Measurements from ENCODE around the gene ANKRD55. TPM values are rescaled to one million over a fixed set of nuclear protein-coding genes. Genes with fewer than 3 reads are reported as not detected.
"Not testable (repeated sequence)": the region's sequence is repeated elsewhere in the genome, so short reads cannot be mapped to it uniquely, and the experiment has no call there.

The ANKRD55 gene
- total RNA-seq, 2 experiments from 2014 or later: 9.7 to 10.2 TPM

GRCh38 chr5:56155992-56156584 lies 77.0 kb downstream of the ANKRD55 start:
- ChIA-PET POLR2A (interaction anchor here (1.1 to 1.3 kb wide), 2 partner anchors 97 to 144 kb away, joined by 3 to 5 read pairs; no protein-coding TSS in a partner anchor), CTCF (no interaction called here)
- Mint-ChIP-seq H3K9me3 (no peaks in the 10 kb centered on the region), H3K27me3 (no peaks in the 10 kb centered on the region), H3K4me3 (peak overlapping the region; percentile 78), H3K27ac (peak overlapping the region; percentile 100), H3K4me1 (ENCODE audit: low read depth) (peaks cover 86% of the 10 kb centered on the region), H3K36me3 (ENCODE audit: low read depth) (peaks cover 51% of the 10 kb centered on the region)
- intact Hi-C loops (cut with DNase I, micrococcal nuclease): loop anchor here in 1 of 2 experiments (5.0 kb wide), 2 partner anchors 36 to 99 kb away; no protein-coding TSS in a partner anchor
- H3K4me3 ChIP-seq (ENCODE audit: low read length): no peak overlapping the region
- TF ChIP-seq CTCF (IDR thresholded peaks at IDR 0.05): no peak
- H3K9me3 ChIP-seq (ENCODE audit: control insufficient read depth in 1 of 2, insufficient read depth in 1 of 2, low read length in 2 of 2): no peaks in the 10 kb centered on the region
- peak in 2 of 14 experiments; percentile 59 to 65 for DNase-seq
- ATAC-seq (ENCODE audit: poor library complexity): no peak
- H3K4me1 ChIP-seq (ENCODE audit: insufficient read depth, low read length): peaks cover 71% of the 10 kb centered on the region
- H3K27me3 ChIP-seq (ENCODE audit: control insufficient read depth in 1 of 2, insufficient read depth in 2 of 2, low read length in 2 of 2): no peaks in the 10 kb centered on the region
- peak overlapping the region; percentile 65 to 71 for H3K27ac ChIP-seq (ENCODE audit: low read depth in 1 of 2, low read length in 2 of 2)
- H3K36me3 ChIP-seq (ENCODE audit: insufficient read depth, low read length): no peaks in the 10 kb centered on the region

GRCh38 chr5:56154732-56155484 lies 78.2 kb downstream of the ANKRD55 start:
- intact Hi-C loops (cut with DNase I, micrococcal nuclease): loop anchor here in 1 of 2 experiments (5.0 kb wide), 2 partner anchors 37 to 98 kb away; no protein-coding TSS in a partner anchor
- Mint-ChIP-seq H3K9me3 (no peaks in the 10 kb centered on the region), H3K27me3 (no peaks in the 10 kb centered on the region), H3K4me1 (ENCODE audit: low read depth) (peaks cover 76% of the 10 kb centered on the region), H3K27ac (peak overlapping the region; percentile 100), H3K36me3 (ENCODE audit: low read depth) (peaks cover 46% of the 10 kb centered on the region), H3K4me3 (peak overlapping the region; percentile 72)
- peak in 6 of 14 experiments; percentile 30 to 59 (median 49) for DNase-seq
- peak overlapping the region; percentile 38 to 50 for H3K27ac ChIP-seq (ENCODE audit: low read depth in 1 of 2, low read length in 2 of 2)
- POLR2A ChIA-PET: interaction anchor here (0.8 to 1.4 kb wide), 4 partner anchors 10 to 55 kb away, joined by 3 to 7 read pairs (median 4); no protein-coding TSS in a partner anchor
- no peak overlapping the region for H3K4me3 ChIP-seq (ENCODE audit: low read length)
- ATAC-seq (ENCODE audit: poor library complexity): peak; percentile 73
- no peak for TF ChIP-seq CTCF (IDR thresholded peaks at IDR 0.05)
- H3K4me1 ChIP-seq (ENCODE audit: insufficient read depth, low read length): peaks cover 69% of the 10 kb centered on the region
- H3K27me3 ChIP-seq (ENCODE audit: control insufficient read depth in 1 of 2, insufficient read depth in 2 of 2, low read length in 2 of 2): no peaks in the 10 kb centered on the region
- H3K36me3 ChIP-seq (ENCODE audit: insufficient read depth, low read length): no peaks in the 10 kb centered on the region
- CTCF ChIA-PET: interaction anchor here (0.6 to 1.6 kb wide), 2 partner anchors 33 to 172 kb away, joined by 4 read pairs; no protein-coding TSS in a partner anchor
- no peaks in the 10 kb centered on the region for H3K9me3 ChIP-seq (ENCODE audit: control insufficient read depth in 1 of 2, insufficient read depth in 1 of 2, low read length in 2 of 2)

GRCh38 chr5:56152437-56152836 lies 80.7 kb downstream of the ANKRD55 start:
- no peaks in the 10 kb centered on the region for H3K9me3 Mint-ChIP-seq
- DNase-seq (peak in 3 of 14 experiments; percentile 46 to 62 (median 54)), ATAC-seq (ENCODE audit: poor library complexity) (peak; percentile 18)
- Histone ChIP-seq H3K27ac (ENCODE audit: low read depth in 1 of 2, low read length in 2 of 2) (peak overlapping the region; percentile 47 to 48), H3K4me3 (ENCODE audit: low read length) (peak overlapping the region; percentile 26), H3K4me1 (ENCODE audit: insufficient read depth, low read length) (peaks cover 67% of the 10 kb centered on the region), H3K36me3 (ENCODE audit: insufficient read depth, low read length) (no peaks in the 10 kb centered on the region), H3K27me3 (ENCODE audit: control insufficient read depth in 1 of 2, insufficient read depth in 2 of 2, low read length in 2 of 2) (no peaks in the 10 kb centered on the region), H3K9me3 (ENCODE audit: control insufficient read depth in 1 of 2, insufficient read depth in 1 of 2, low read length in 2 of 2) (no peaks in the 10 kb centered on the region)
- intact Hi-C loops (cut with DNase I, micrococcal nuclease): loop anchor here in 1 of 2 experiments (2.0 kb wide), 1 partner anchor 50 kb away; no protein-coding TSS in a partner anchor
- ChIA-PET POLR2A (interaction anchor here (0.5 to 3.4 kb wide), 10 partner anchors 8 to 164 kb away, joined by 3 to 8 read pairs (median 4); partner anchors contain the start of gene IL6ST), CTCF (interaction anchor here (1.3 kb wide), 1 partner anchor 94 kb away, joined by 3 read pairs; no protein-coding TSS in a partner anchor)
- H3K4me1 Mint-ChIP-seq (ENCODE audit: low read depth): peaks cover 77% of the 10 kb centered on the region
- H3K36me3 Mint-ChIP-seq (ENCODE audit: low read depth): peaks cover 33% of the 10 kb centered on the region
- TF ChIP-seq CTCF (IDR thresholded peaks at IDR 0.05): no peak
- no peaks in the 10 kb centered on the region for H3K27me3 Mint-ChIP-seq
- H3K4me3 Mint-ChIP-seq: peak overlapping the region; percentile 49
- H3K27ac Mint-ChIP-seq: peak overlapping the region; percentile 100

GRCh38 chr5:56150756-56151155 lies 82.4 kb downstream of the ANKRD55 start:
- ChIA-PET CTCF (interaction anchor here (1.1 kb wide), 1 partner anchor 51 kb away, joined by 3 read pairs; no protein-coding TSS in a partner anchor), POLR2A (interaction anchor here (0.7 to 3.4 kb wide), 3 partner anchors 10 to 156 kb away, joined by 3 to 8 read pairs (median 5); partner anchors contain the start of gene IL6ST)

More at GRCh38 chr5:56150756-56151155, 82.4 kb downstream of the ANKRD55 start:
- H3K36me3 ChIP-seq (ENCODE audit: insufficient read depth, low read length); H3K27me3 ChIP-seq (ENCODE audit: control insufficient read depth in 1 of 2, insufficient read depth in 2 of 2, low read length in 2 of 2); H3K9me3 Mint-ChIP-seq; ATAC-seq (ENCODE audit: poor library complexity); H3K27me3 Mint-ChIP-seq; H3K9me3 ChIP-seq (ENCODE audit: control insufficient read depth in 1 of 2, insufficient read depth in 1 of 2, low read length in 2 of 2); intact Hi-C loops (cut with DNase I, micrococcal nuclease); H3K4me3 Mint-ChIP-seq; H3K4me3 ChIP-seq (ENCODE audit: low read length); DNase-seq: not testable (repeated sequence)
- Mint-ChIP-seq H3K36me3 (ENCODE audit: low read depth) (peaks cover 22% of the 10 kb centered on the region), H3K4me1 (ENCODE audit: low read depth) (peaks cover 72% of the 10 kb centered on the region), H3K27ac (peak overlapping the region; percentile 17)
- peak overlapping the region in 1 of 2 donors; percentile 10 for H3K27ac ChIP-seq (ENCODE audit: low read depth in 1 of 2, low read length in 2 of 2)
- H3K4me1 ChIP-seq (ENCODE audit: insufficient read depth, low read length): peaks cover 55% of the 10 kb centered on the region
